ENCODE data around the gene MYO1D. TPM values are rescaled to one million over a fixed set of nuclear protein-coding genes. Genes with fewer than 3 reads are reported as not detected.

MYO1D gene
- total and polyA plus RNA-seq, 8 donors, result 11.6 to 727 (median 73.4) TPM

DNA sequence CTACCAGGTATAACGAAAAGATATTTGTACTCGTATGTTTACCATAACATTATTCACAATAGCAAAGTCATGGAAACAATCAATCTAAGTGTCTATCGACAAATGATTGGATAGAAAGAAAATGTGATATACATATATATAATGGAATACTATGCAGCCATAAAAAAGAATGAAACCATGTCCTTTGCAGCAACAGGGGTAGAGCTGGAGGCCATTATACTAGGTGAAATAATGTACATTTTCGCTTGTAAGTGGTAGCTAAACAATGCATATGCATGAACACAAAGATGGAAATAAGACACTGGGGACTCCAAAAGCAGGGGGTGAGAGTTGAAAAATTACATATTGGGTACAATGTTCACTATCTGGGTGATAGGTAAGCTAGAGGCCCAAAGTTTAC is 124.0 kb downstream of the MYO1D start:
- H3K27ac ChIP-seq, result no peak overlapping the region
- TF ChIP-seq EP300 (IDR thresholded peaks at IDR 0.05) (no peak), POLR2A (IDR thresholded peaks at IDR 0.05) (no peak), POLR2AphosphoS5 (IDR thresholded peaks at IDR 0.05) (no peak)
- TF ChIP-seq, protein P1, sequence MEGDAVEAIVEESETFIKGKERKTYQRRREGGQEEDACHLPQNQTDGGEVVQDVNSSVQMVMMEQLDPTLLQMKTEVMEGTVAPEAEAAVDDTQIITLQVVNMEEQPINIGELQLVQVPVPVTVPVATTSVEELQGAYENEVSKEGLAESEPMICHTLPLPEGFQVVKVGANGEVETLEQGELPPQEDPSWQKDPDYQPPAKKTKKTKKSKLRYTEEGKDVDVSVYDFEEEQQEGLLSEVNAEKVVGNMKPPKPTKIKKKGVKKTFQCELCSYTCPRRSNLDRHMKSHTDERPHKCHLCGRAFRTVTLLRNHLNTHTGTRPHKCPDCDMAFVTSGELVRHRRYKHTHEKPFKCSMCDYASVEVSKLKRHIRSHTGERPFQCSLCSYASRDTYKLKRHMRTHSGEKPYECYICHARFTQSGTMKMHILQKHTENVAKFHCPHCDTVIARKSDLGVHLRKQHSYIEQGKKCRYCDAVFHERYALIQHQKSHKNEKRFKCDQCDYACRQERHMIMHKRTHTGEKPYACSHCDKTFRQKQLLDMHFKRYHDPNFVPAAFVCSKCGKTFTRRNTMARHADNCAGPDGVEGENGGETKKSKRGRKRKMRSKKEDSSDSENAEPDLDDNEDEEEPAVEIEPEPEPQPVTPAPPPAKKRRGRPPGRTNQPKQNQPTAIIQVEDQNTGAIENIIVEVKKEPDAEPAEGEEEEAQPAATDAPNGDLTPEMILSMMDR (IDR thresholded peaks at IDR 0.05), result no peak
- no peaks in the 10 kb centered on the region for H3K9me3 ChIP-seq
- H3K27me3 ChIP-seq, result no peaks in the 10 kb centered on the region
- WGBS, 5 donors, result 94 to 98% (median 95%) methylated on average over 4 of the region's 4 CpGs
- no peak for DNase-seq
- intact Hi-C loops (cut with DNase I; ENCODE audit: low total_unique reads), result loop anchor here (10.0 kb wide), 1 partner anchor 258 kb away; no protein-coding TSS in a partner anchor
- peaks cover 0 to 24% (median 6%) of the 10 kb centered on the region in 4 donors for H3K36me3 ChIP-seq
- no peak overlapping the region for H3K4me3 ChIP-seq
- H3K4me1 ChIP-seq, result no peaks in the 10 kb centered on the region

DNA sequence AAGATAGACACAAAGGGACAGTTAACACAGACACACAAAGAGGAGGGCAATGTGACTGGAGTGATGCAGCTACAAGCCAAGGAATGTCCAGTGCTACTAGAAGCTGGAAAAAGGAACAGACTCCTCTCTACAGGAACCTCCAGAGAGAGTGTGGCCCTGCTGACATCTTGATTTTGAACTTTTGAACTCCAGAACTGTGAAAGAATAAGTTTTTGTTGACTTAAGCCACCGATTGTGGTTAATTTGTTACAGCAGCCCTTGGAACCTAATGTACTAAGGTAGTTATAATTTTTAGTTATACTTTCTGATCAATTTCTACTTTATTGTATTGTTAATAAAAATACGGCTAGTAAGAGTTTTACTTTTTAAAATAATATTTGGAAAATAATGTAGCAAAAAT is 129.1 kb downstream of the MYO1D start:
- TF ChIP-seq POLR2A (IDR thresholded peaks at IDR 0.05) (no peak), POLR2AphosphoS5 (IDR thresholded peaks at IDR 0.05) (no peak), EP300 (IDR thresholded peaks at IDR 0.05) (no peak)
- TF ChIP-seq, protein P1 (IDR thresholded peaks at IDR 0.05), result no peak
- Histone ChIP-seq H3K4me3 (no peak overlapping the region), H3K9me3 (no peaks in the 10 kb centered on the region), H3K36me3 (peaks cover 0 to 42% (median 31%) of the 10 kb centered on the region in 4 donors), H3K4me1 (no peaks in the 10 kb centered on the region), H3K27ac (no peak overlapping the region), H3K27me3 (no peaks in the 10 kb centered on the region)
- no peak for DNase-seq
- WGBS, 5 donors, result 72 to 80% (median 76%) methylated on average over 2 of the region's 2 CpGs
- intact Hi-C loops (cut with DNase I; ENCODE audit: low total_unique reads), result no loop called here

GRCh38 chr17:32746698-32747097 is 130.2 kb downstream of the MYO1D start:
- TF ChIP-seq, protein P1 (IDR thresholded peaks at IDR 0.05), result no peak
- TF ChIP-seq POLR2AphosphoS5 (IDR thresholded peaks at IDR 0.05) (no peak), POLR2A (IDR thresholded peaks at IDR 0.05) (no peak), EP300 (IDR thresholded peaks at IDR 0.05) (no peak)
- Histone ChIP-seq H3K36me3 (peaks cover 0 to 49% (median 30%) of the 10 kb centered on the region in 4 donors), H3K9me3 (no peaks in the 10 kb centered on the region), H3K4me3 (no peak overlapping the region), H3K4me1 (no peaks in the 10 kb centered on the region), H3K27ac (no peak overlapping the region), H3K27me3 (no peaks in the 10 kb centered on the region)
- DNase-seq, result no peak
- 87 to 98% (median 95%) methylated on average over 2 of the region's 2 CpGs for WGBS, 5 donors
- intact Hi-C loops (cut with DNase I; ENCODE audit: low total_unique reads), result no loop called here

DNA sequence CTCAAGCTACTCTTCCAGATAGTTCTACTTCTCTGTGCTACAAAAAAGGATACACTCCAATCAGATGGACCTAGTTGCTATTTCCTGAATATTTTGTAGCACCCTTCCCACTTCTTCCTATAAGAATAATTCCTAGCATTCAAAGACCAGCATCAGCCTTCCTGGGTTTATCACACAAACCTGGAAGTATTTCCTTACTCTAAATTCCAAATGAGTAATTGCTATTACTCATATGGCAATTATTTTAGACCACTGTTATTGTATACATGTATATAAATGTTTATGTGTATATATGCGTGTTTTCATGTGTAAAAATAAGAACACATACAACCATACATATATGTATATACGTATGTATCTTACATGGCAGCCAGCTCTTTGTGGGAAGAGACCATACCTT is 130.6 kb downstream of the MYO1D start:
- Histone ChIP-seq H3K27ac (no peak overlapping the region), H3K9me3 (no peaks in the 10 kb centered on the region), H3K4me1 (no peaks in the 10 kb centered on the region), H3K36me3 (peaks cover 0 to 49% (median 30%) of the 10 kb centered on the region in 4 donors), H3K4me3 (no peak overlapping the region), H3K27me3 (no peaks in the 10 kb centered on the region)
- no peak for TF ChIP-seq POLR2A (IDR thresholded peaks at IDR 0.05)
- no peak for TF ChIP-seq POLR2AphosphoS5 (IDR thresholded peaks at IDR 0.05)
- TF ChIP-seq, protein P1 (IDR thresholded peaks at IDR 0.05), result no peak
- TF ChIP-seq EP300 (IDR thresholded peaks at IDR 0.05), result no peak
- 95 to 98% (median 97%) methylated on average over 2 of the region's 2 CpGs for WGBS, 5 donors
- DNase-seq, result no peak
- intact Hi-C loops (cut with DNase I; ENCODE audit: low total_unique reads), result no loop called here
